Gastrocnemius medialis (tissue), 4 donors: ENCODE data around the gene TXNDC5.

ENCODE experiments used
- POLR2A ChIP-seq, 2 donors: fragments of 450-650 bp; IDR thresholded peaks; one replicate each; pipeline ENCODE4 v1.6.1; 2017; ENCODE audit warnings: antibody characterized with exemption in 2 of 2, mild to moderate bottlenecking in 2 of 2, moderate library complexity in 2 of 2
- TF ChIP-seq, protein P1 (sequence below), 5 experiments: fragments of 450-650 bp in 3 of 5; fragments of 200-600 bp in 2 of 5; sonication (generic) in 2 of 5; IDR thresholded peaks in 4 of 5; conservative IDR thresholded peaks in 1 of 5; 1 replicate in 4 of 5; 2 replicates in 1 of 5; pipeline ENCODE4 v1.5.1; 2016 to 2019; ENCODE audit warnings: antibody characterized with exemption in 5 of 5, mild to moderate bottlenecking in 3 of 5, moderate library complexity in 3 of 5

DNA sequence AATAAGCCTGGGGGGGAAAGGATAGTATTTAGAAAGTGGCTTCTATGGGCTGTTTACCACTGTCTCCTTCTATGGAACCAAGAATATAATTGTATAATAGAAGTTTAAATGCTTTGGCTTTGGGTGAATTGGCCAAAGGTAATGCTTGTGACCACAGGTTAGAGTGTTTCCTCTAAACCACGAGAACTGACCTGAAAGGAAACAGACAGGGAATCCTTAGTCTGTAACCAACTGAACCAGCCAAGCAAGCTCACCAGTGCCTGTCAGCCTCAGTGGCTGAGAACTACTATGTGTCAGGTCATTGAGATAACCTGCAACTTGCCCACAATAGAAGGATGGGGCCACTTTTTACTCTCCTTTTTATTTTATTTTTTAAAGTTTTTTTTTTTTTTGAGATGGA, 47.9 kb upstream of the TXNDC5 start:
- TF ChIP-seq, protein P1, sequence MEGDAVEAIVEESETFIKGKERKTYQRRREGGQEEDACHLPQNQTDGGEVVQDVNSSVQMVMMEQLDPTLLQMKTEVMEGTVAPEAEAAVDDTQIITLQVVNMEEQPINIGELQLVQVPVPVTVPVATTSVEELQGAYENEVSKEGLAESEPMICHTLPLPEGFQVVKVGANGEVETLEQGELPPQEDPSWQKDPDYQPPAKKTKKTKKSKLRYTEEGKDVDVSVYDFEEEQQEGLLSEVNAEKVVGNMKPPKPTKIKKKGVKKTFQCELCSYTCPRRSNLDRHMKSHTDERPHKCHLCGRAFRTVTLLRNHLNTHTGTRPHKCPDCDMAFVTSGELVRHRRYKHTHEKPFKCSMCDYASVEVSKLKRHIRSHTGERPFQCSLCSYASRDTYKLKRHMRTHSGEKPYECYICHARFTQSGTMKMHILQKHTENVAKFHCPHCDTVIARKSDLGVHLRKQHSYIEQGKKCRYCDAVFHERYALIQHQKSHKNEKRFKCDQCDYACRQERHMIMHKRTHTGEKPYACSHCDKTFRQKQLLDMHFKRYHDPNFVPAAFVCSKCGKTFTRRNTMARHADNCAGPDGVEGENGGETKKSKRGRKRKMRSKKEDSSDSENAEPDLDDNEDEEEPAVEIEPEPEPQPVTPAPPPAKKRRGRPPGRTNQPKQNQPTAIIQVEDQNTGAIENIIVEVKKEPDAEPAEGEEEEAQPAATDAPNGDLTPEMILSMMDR (IDR thresholded peaks at IDR 0.05 in 4 of 5, conservative IDR thresholded peaks at IDR 0.05 in 1 of 5), result no peak
- TF ChIP-seq POLR2A (IDR thresholded peaks at IDR 0.05), result no peak
